CD4-positive, CD25-positive, alpha-beta regulatory T cell (primary cell): ENCODE results near the gene TMOD2. TPM values are rescaled to one million over a fixed set of nuclear protein-coding genes. Genes with fewer than 3 reads are reported as not detected.

Experiments used
- ATAC-seq, 2 donors: fragments of 150-1000 bp; cut with Tn5 transposase; one replicate each; pipeline ENCODE4 v1.10.0; 2021; ENCODE audit warnings: low read depth in 2 of 2, moderate number of reproducible peaks in 2 of 2, moderate library complexity in 1 of 2
- DNase-seq, 3 donors: peaks; one replicate each; pipeline versions ENCODE4 v3.0.0 to v3.0.0-alpha.2; 2012 to 2022; ENCODE audit warnings: mixed read lengths in 1 of 3
- H3K27ac ChIP-seq: one replicate; pipeline ENCODE4 v1.7.0; 2013; ENCODE audit warnings: mild to moderate bottlenecking, low read length; ENCODE audit not compliant: insufficient read depth, poor library complexity, severe bottlenecking
- H3K27me3 ChIP-seq: one replicate; pipeline ENCODE4 v1.7.0; 2013; ENCODE audit warnings: low read length; ENCODE audit not compliant: control insufficient read depth, insufficient read depth
- H3K36me3 ChIP-seq: one replicate; pipeline ENCODE4 v1.7.0; 2013; ENCODE audit warnings: mild to moderate bottlenecking, low read length, moderate library complexity; ENCODE audit not compliant: control insufficient read depth, insufficient read depth
- H3K4me1 ChIP-seq: 2 replicates; pipeline ENCODE4 v1.7.0; 2013; ENCODE audit warnings: mild to moderate bottlenecking, low read length; ENCODE audit not compliant: insufficient read depth, control insufficient read depth, poor library complexity, severe bottlenecking
- H3K4me3 ChIP-seq: one replicate; pipeline ENCODE4 v1.7.0; 2013; ENCODE audit warnings: low read depth, mild to moderate bottlenecking, low read length, moderate library complexity
- H3K9me3 ChIP-seq, 2 experiments: 1 replicate in 1 of 2; 2 replicates in 1 of 2; pipeline ENCODE4 v1.7.0; 2013; ENCODE audit warnings: low read length in 2 of 2, mild to moderate bottlenecking in 1 of 2, moderate library complexity in 1 of 2; ENCODE audit not compliant: control insufficient read depth in 2 of 2
- H3K27ac Mint-ChIP-seq, 3 donors: one replicate each; pipeline ENCODE4 v1.8.0; 2020 to 2022; ENCODE audit warnings: mild to moderate bottlenecking in 3 of 3, mixed read lengths in 3 of 3, moderate library complexity in 2 of 3
- H3K27me3 Mint-ChIP-seq: one replicate; pipeline ENCODE4 v1.8.0; 2022; ENCODE audit warnings: mild to moderate bottlenecking, mixed read lengths
- H3K36me3 Mint-ChIP-seq: one replicate; pipeline ENCODE4 v1.8.0; 2020; ENCODE audit warnings: mixed read lengths
- H3K4me1 Mint-ChIP-seq, 4 donors: one replicate each; pipeline ENCODE4 v1.8.0; 2020 to 2022; ENCODE audit warnings: mixed read lengths in 4 of 4, mild to moderate bottlenecking in 1 of 4
- H3K4me3 Mint-ChIP-seq, 4 donors: one replicate each; pipeline ENCODE4 v1.8.0; 2020 to 2022; ENCODE audit warnings: mild to moderate bottlenecking in 4 of 4, mixed read lengths in 4 of 4, moderate library complexity in 3 of 4
- H3K9me3 Mint-ChIP-seq, 7 donors: one replicate each; pipeline ENCODE4 v1.8.0; 2020 to 2022; ENCODE audit warnings: mixed read lengths in 7 of 7, mild to moderate bottlenecking in 3 of 7, moderate library complexity in 2 of 7
- polyA plus RNA-seq, 4 donors: library from polyadenylated mRNA; unstranded; fragments of 300-500 nt; fragmentation: Illumina TruSeq; gene quantifications; one replicate each; pipeline ENCODE4 v1.2.3, GENCODE V29; 2021
- total RNA-seq: library from RNA; stranded (reverse); gene quantifications from one replicate; pipeline ENCODE4 v1.2.3, GENCODE V29; 2022

Gene TMOD2
- total and polyA plus RNA-seq, 5 donors from 2014 or later = 0.87 to 3.7 (median 1.2) TPM

- Histone ChIP-seq H3K36me3 (no peaks in the 10 kb centered on the region), H3K27ac (no peak overlapping the region), H3K27me3 (peaks cover 2% of the 10 kb centered on the region), H3K9me3 (no peaks in the 10 kb centered on the region), H3K4me1 (no peaks in the 10 kb centered on the region), H3K4me3 (no peak overlapping the region)
- Mint-ChIP-seq H3K4me3 (no peak overlapping the region), H3K9me3 (no peaks in the 10 kb centered on the region), H3K27me3 (peaks cover 11% of the 10 kb centered on the region), H3K36me3 (no peaks in the 10 kb centered on the region), H3K27ac (no peak overlapping the region), H3K4me1 (peaks cover 0 to 7% (median 3%) of the 10 kb centered on the region in 4 donors)
- DNase-seq (peak in 1 of 3 donors; percentile 19), ATAC-seq (no peak)
Measured at GRCh38 chr15:51759557-51760070, 8.2 kb downstream of the TMOD2 start.

- no peaks in the 10 kb centered on the region for H3K9me3 ChIP-seq
- Mint-ChIP-seq H3K4me3 (no peak overlapping the region), H3K27me3 (peaks cover 14% of the 10 kb centered on the region), H3K36me3 (no peaks in the 10 kb centered on the region), H3K9me3 (no peaks in the 10 kb centered on the region), H3K27ac (no peak overlapping the region), H3K4me1 (peaks cover 0 to 8% (median 1%) of the 10 kb centered on the region in 4 donors)
- DNase-seq = no peak
- H3K4me3 ChIP-seq = no peak overlapping the region
- no peaks in the 10 kb centered on the region for H3K4me1 ChIP-seq
- no peaks in the 10 kb centered on the region for H3K36me3 ChIP-seq
- no peaks in the 10 kb centered on the region for H3K27me3 ChIP-seq
- ATAC-seq = no peak
- H3K27ac ChIP-seq = no peak overlapping the region
Measured at GRCh38 chr15:51760805-51761204, 9.4 kb downstream of the TMOD2 start.

- no peak overlapping the region for H3K4me3 Mint-ChIP-seq
- no peak for ATAC-seq
- DNase-seq = no peak
- Histone ChIP-seq H3K4me1 (peaks cover 6% of the 10 kb centered on the region), H3K27ac (no peak overlapping the region), H3K27me3 (no peaks in the 10 kb centered on the region), H3K9me3 (no peaks in the 10 kb centered on the region), H3K4me3 (no peak overlapping the region), H3K36me3 (no peaks in the 10 kb centered on the region)
- peaks cover 0 to 10% (median 5%) of the 10 kb centered on the region in 4 donors for H3K4me1 Mint-ChIP-seq
- H3K36me3 Mint-ChIP-seq = peaks cover 21% of the 10 kb centered on the region
- no peak overlapping the region for H3K27ac Mint-ChIP-seq
- peaks cover 7% of the 10 kb centered on the region for H3K27me3 Mint-ChIP-seq
- no peaks in the 10 kb centered on the region for H3K9me3 Mint-ChIP-seq
Measured at GRCh38 chr15:51765751-51766150, 14.4 kb downstream of the TMOD2 start.

- Histone ChIP-seq H3K27ac (no peak overlapping the region), H3K9me3 (no peaks in the 10 kb centered on the region), H3K27me3 (no peaks in the 10 kb centered on the region), H3K36me3 (no peaks in the 10 kb centered on the region), H3K4me1 (peaks cover 6% of the 10 kb centered on the region), H3K4me3 (no peak overlapping the region)
- H3K4me3 Mint-ChIP-seq = no peak overlapping the region
- peaks cover 7% of the 10 kb centered on the region for H3K27me3 Mint-ChIP-seq
- H3K9me3 Mint-ChIP-seq = no peaks in the 10 kb centered on the region
- peaks cover 24% of the 10 kb centered on the region for H3K36me3 Mint-ChIP-seq
- H3K4me1 Mint-ChIP-seq = peaks cover 0 to 8% (median 5%) of the 10 kb centered on the region in 4 donors
- ATAC-seq (no peak), DNase-seq (no peak)
- no peak overlapping the region for H3K27ac Mint-ChIP-seq
Measured at GRCh38 chr15:51766341-51766740, 14.9 kb downstream of the TMOD2 start.

- H3K4me3 Mint-ChIP-seq = no peak overlapping the region
- Histone ChIP-seq H3K4me1 (peaks cover 6% of the 10 kb centered on the region), H3K27ac (no peak overlapping the region), H3K4me3 (no peak overlapping the region), H3K27me3 (no peaks in the 10 kb centered on the region), H3K36me3 (no peaks in the 10 kb centered on the region), H3K9me3 (no peaks in the 10 kb centered on the region)
- H3K27me3 Mint-ChIP-seq = peaks cover 7% of the 10 kb centered on the region
- peaks cover 0 to 8% (median 5%) of the 10 kb centered on the region in 4 donors for H3K4me1 Mint-ChIP-seq
- DNase-seq (peak in 1 of 3 donors; percentile 54), ATAC-seq (peak in 1 of 2 donors; percentile 62)
- peaks cover 28% of the 10 kb centered on the region for H3K36me3 Mint-ChIP-seq
- H3K9me3 Mint-ChIP-seq = no peaks in the 10 kb centered on the region
- H3K27ac Mint-ChIP-seq = peak overlapping the region in 1 of 3 donors; percentile 28
Measured at GRCh38 chr15:51768018-51768417, 16.6 kb downstream of the TMOD2 start.

- DNase-seq = no peak
- Histone ChIP-seq H3K9me3 (no peaks in the 10 kb centered on the region), H3K4me1 (peaks cover 6% of the 10 kb centered on the region), H3K27ac (no peak overlapping the region), H3K4me3 (no peak overlapping the region), H3K36me3 (peaks cover 3% of the 10 kb centered on the region), H3K27me3 (no peaks in the 10 kb centered on the region)
- H3K4me3 Mint-ChIP-seq = no peak overlapping the region
- peaks cover 0 to 9% (median 3%) of the 10 kb centered on the region in 4 donors for H3K4me1 Mint-ChIP-seq
- H3K27me3 Mint-ChIP-seq = no peaks in the 10 kb centered on the region
- no peak overlapping the region for H3K27ac Mint-ChIP-seq
- no peaks in the 10 kb centered on the region for H3K9me3 Mint-ChIP-seq
- H3K36me3 Mint-ChIP-seq = peaks cover 28% of the 10 kb centered on the region
- no peak for ATAC-seq
Measured at GRCh38 chr15:51770902-51771301, 19.5 kb downstream of the TMOD2 start.

GRCh38 chr15:51771773-51772172, 20.4 kb downstream of the TMOD2 start:
- H3K36me3 ChIP-seq = peaks cover 3% of the 10 kb centered on the region
- Mint-ChIP-seq H3K27ac (no peak overlapping the region), H3K4me1 (peaks cover 0 to 15% (median 7%) of the 10 kb centered on the region in 4 donors), H3K36me3 (peaks cover 23% of the 10 kb centered on the region), H3K27me3 (no peaks in the 10 kb centered on the region), H3K9me3 (no peaks in the 10 kb centered on the region), H3K4me3 (no peak overlapping the region)
- peaks cover 6% of the 10 kb centered on the region for H3K4me1 ChIP-seq
- DNase-seq (no peak), ATAC-seq (no peak)
- H3K9me3 ChIP-seq = no peaks in the 10 kb centered on the region
- H3K4me3 ChIP-seq = no peak overlapping the region
- no peak overlapping the region for H3K27ac ChIP-seq
- H3K27me3 ChIP-seq = no peaks in the 10 kb centered on the region

- Histone ChIP-seq H3K4me3 (no peak overlapping the region), H3K9me3 (no peaks in the 10 kb centered on the region), H3K27ac (no peak overlapping the region), H3K4me1 (no peaks in the 10 kb centered on the region), H3K36me3 (peaks cover 3% of the 10 kb centered on the region), H3K27me3 (no peaks in the 10 kb centered on the region)
- Mint-ChIP-seq H3K9me3 (no peaks in the 10 kb centered on the region), H3K4me3 (no peak overlapping the region), H3K27me3 (no peaks in the 10 kb centered on the region), H3K27ac (peak overlapping the region in 1 of 3 donors; percentile 20), H3K4me1 (peaks cover 0 to 12% (median 3%) of the 10 kb centered on the region in 4 donors), H3K36me3 (peaks cover 12% of the 10 kb centered on the region)
- no peak for ATAC-seq
- no peak for DNase-seq
Measured at GRCh38 chr15:51774916-51775315, 23.5 kb downstream of the TMOD2 start.
